GM18868 (cell line): ENCODE results near the gene MLLT10.

Source experiments
- ATAC-seq: cut with Tn5 transposase; IDR thresholded peaks from one replicate; pipeline ENCODE4 v1.9.1; 2021; ENCODE audit warnings: mild to moderate bottlenecking, moderate library complexity; ENCODE audit not compliant: unreplicated experiment

Gene MLLT10

DNA sequence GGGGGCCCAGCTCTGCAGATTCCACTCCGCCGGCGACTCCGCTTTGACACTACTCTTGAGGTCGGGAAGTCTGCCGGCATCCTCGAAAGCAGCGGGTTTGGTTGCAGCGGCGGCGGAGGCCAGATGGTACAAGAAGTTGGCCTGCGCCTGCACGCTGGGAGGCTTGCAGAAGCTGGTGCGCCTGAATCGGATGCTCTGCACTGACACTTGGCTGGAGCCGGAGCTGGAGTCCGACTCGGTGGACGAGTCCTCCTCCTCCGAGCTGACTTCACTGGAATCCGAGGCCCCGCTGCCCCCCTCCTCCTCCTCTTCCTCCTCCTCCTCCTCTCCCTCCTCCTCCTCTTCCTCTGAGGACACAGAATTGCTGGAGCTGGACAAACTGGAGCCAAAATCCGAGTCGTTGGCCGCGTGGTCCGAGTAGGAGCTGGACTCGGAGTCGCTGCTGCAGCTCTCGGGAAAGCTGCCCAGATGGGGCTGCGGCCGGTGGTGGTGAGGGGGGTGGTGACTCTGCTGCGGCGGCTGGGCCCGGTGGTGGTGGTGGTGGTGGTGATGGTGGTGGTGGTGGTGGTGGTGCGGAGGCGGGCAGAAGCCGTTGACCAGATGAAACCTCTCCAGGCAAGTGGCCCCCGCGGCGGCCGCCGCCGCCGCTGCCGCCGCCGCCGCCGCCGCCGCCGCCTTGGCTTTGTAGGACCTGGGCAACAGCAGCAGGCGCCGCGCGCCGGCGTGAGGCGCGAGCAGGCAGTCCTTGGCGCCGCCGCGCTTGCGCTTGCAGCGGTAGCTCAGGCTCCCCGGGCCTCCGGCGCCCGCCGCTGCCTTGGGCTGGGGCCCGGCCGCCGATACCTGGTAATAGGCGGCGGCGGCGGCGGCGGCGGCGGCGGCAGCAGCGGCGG is 17.5 kb upstream of the MLLT10 start:
- ATAC-seq: peak; percentile 66

- ATAC-seq: peak; percentile 66
Observed at GRCh38 chr10:21517134-21518031, 16.6 kb upstream of the MLLT10 start.

- ATAC-seq: no peak
Observed at GRCh38 chr10:21518149-21518640, 15.8 kb upstream of the MLLT10 start.

DNA sequence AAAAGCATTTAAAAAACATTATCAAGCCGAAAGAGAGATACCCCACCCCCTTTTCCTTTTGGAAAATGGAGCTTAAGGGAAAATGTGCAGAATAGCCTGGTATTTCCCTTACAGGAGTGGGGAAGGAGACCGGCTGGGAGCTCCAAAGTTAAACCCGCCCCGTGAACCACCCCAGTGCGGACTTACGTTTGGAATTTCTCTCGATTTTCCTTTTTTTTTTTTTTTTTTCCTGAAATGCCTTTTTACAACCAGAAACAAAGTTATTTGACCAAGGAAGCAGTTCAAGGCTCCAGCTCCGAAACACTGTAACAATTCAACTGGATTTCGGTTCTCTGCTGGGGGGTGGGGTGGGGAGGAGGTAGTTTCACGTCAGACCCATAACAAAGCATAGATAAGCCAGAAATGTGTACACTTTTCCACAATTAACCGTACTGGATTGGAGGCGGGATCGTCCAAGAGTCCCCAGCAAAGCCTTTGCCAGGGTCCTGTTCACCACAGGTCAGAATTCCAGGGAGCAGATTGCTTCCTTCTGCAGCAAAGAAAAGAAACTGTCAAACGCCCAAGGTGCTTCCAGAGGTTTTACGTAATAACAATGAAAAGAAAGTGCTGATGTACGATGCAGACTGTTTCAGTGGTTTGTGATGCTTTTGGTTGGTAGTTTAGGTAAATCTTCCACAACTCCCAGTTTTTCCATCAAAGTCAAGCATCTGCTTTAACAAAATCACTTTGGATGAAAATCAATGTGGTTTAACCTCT is 15.2 kb upstream of the MLLT10 start:
- ATAC-seq: no peak

DNA sequence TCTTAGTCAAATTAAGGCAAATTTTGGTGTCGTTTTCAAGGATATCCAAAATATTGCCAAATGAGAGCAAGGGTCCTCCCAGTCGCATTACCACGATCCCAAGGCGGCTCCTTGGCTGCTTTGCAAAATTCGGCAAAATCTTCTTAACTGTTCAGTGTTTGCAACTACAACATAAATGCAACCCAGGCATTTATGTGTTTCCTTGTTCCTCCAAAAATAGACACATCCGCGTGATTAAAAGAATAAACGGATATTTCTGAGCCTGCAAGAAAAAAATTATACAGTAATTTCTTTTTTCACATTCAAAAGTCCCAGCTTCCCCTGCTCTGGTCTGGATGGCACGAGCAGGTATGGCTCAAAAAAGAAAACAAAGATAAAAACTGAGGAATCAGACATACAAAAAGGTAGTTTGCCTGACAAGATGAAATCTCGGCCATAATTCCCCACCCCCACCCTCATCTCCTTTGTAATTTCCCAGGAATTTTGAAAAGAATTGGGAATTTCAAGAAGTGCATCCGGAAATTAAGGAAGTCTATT is 14.6 kb upstream of the MLLT10 start:
- ATAC-seq: no peak

DNA sequence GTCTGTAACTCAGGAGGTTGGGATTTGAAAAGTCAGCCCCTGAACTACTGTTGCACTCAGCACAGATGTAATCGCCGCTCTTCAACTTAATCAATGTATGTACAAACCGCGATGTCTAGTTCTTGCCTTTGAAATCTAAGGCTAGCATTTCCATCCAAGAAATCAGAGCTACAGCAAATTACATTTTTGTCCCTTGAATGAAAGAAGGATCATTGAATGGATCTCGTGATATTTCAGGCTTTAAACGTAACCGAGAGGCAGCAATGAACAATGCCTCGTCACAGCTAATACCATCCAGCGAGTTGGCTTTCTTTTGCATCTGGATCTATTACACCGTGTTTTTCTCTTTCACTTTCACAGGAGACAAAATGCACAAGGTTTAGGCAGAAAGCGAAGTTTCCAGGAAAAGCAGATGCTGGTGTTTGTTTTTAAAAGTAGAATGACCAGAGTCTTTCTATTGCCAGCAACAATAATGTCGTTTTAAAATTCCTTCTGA is 14.0 kb upstream of the MLLT10 start:
- ATAC-seq: peak; percentile 31

- ATAC-seq: no peak
Observed at GRCh38 chr10:21520509-21520908, 13.5 kb upstream of the MLLT10 start.

- ATAC-seq: no peak
Observed at GRCh38 chr10:21520949-21521348, 13.1 kb upstream of the MLLT10 start.

- no peak for ATAC-seq
Observed at GRCh38 chr10:21521751-21522533, 12.1 kb upstream of the MLLT10 start.

DNA sequence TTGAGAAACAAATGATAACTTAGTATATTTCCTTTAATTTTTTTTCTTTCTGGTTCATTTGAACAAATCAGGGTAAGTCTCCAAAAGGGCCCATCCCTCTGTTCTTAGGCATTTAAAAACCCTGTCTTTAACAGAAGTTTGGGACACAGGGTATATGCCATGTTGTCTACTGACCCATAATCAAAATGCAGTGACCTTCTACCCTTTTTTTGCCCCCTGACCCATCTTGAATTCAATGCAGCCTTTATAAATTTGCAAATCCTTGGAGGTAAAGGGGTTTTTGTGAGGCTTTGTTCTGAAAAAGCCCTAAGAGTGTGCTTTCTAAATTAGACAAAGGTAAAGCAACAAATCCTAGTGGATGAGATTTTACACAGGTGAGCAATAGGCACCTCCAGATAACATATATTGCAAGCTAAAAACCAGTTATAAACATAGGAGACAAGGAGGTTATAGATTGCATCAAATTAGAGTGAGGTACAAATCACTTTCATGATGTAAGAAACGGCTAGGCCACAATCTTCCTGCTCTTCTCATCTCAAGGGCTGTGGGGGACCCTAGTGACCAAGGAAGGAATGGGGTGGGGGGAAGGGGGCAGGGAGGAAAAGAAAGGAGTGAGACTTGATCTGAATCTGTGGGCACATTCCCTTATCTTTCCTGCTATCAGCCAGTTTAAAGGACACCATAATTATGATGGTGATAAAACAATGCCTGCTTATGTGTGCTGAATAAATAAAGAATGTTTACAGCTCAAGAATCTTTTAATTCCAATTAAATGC is 11.2 kb upstream of the MLLT10 start:
- ATAC-seq: no peak

DNA sequence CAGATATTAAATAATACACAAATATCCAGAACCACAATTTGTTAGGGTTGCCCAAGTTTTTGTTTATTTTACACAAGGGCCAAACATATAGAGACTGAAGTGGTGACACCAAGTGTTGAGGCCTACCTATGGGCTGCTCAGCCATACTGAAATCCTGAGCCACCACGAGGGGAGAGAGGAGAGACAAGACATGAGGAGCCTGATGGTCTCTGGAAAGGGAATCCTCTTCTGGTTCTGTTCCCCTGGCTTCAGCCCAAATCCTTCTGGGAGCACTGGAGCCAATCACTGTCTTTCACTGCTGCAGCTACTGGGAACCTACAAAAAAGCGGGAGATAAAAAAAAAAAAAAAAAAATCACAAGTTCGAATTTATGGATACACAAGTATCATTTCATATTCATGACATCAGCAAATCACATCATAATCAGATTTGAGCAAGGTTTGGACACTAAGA is 10.4 kb upstream of the MLLT10 start:
- no peak for ATAC-seq

DNA sequence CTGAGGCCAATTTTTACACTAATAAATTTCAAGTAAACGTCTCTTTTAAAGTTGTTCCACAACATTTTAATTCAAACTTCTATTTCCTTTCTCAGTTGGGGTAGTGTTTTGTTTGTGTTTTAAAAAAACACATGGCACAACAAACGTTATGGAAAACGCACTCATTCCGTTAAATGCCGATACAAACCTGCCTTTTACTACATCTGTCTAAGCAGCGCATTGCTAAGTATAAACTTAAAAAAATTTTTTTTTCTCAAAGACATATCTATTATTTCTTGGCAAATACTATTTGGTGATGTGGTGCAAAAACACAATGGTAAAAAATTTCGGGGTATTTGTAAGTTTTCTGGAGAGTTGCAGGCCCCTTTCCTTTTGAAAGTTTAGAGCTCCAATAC is 9.9 kb upstream of the MLLT10 start:
- no peak for ATAC-seq

- no peak for ATAC-seq
Observed at GRCh38 chr10:21524526-21525366, 9.3 kb upstream of the MLLT10 start.

- peak; percentile 39 for ATAC-seq
Observed at GRCh38 chr10:21525367-21526187, 8.5 kb upstream of the MLLT10 start, which contains the start of gene SKIDA1. TSS of gene SKIDA1 (minus strand) at chr10:21525682. CDS start at chr10:21517822, 7,860 bp downstream.

- ATAC-seq: peak; percentile 37
Observed at GRCh38 chr10:21526188-21526859, 7.7 kb upstream of the MLLT10 start.

GRCh38 chr10:21526860-21527597 is 7.0 kb upstream of the MLLT10 start:
- ATAC-seq: no peak
